Fibroblast of skin of left biceps (primary cell): Measurements from ENCODE around the gene EHD1.
A peak's percentile ranks its signal among the peaks of the same experiment; 100 is the strongest.
"Not testable (repeated sequence)": the region's sequence is repeated elsewhere in the genome, so short reads cannot be mapped to it uniquely, and the experiment has no call there.

Experiments used
- DNase-seq, 2 experiments: peaks; one replicate each; pipeline ENCODE4 v3.0.0-alpha.2; 2013; ENCODE audit warnings: low read depth in 2 of 2

The EHD1 gene

GRCh38 chr11:64826578-64827450, 51.6 kb downstream of the EHD1 start:
- no peak for DNase-seq

- no peak for DNase-seq
These were observed 52.4 kb downstream of the EHD1 start for GRCh38 chr11:64826062-64826461.

- no peak for DNase-seq
These were observed 54.8 kb downstream of the EHD1 start for GRCh38 chr11:64823568-64824119.

- no peak for DNase-seq
These were observed 60.9 kb downstream of the EHD1 start for GRCh38 chr11:64817476-64817875.

- DNase-seq = not testable (repeated sequence)
These were observed 63.0 kb downstream of the EHD1 start for GRCh38 chr11:64815433-64815832.

GRCh38 chr11:64814712-64815187, 63.7 kb downstream of the EHD1 start:
- DNase-seq = no peak

- no peak for DNase-seq
These were observed 64.6 kb downstream of the EHD1 start for GRCh38 chr11:64813826-64814225.

- no peak for DNase-seq
These were observed 67.5 kb downstream of the EHD1 start for GRCh38 chr11:64810891-64811272.

GRCh38 chr11:64810271-64810890, 68.0 kb downstream of the EHD1 start, which contains the start of gene MEN1:
Gene MEN1 (minus strand): TSS chr11:64810551. CDS start chr11:64810109, 442 bp downstream.
- peak; percentile 83 to 84 for DNase-seq

GRCh38 chr11:64809781-64810241, 68.6 kb downstream of the EHD1 start:
- DNase-seq = no peak

- DNase-seq = no peak
These were observed 72.9 kb downstream of the EHD1 start for GRCh38 chr11:64805481-64805880.

GRCh38 chr11:64804346-64805210, 73.8 kb downstream of the EHD1 start:
- no peak for DNase-seq

GRCh38 chr11:64803846-64804345, 74.5 kb downstream of the EHD1 start:
- no peak for DNase-seq

GRCh38 chr11:64803158-64803845, 75.1 kb downstream of the EHD1 start, which contains the start of gene MAP4K2:
Gene MAP4K2 (minus strand): TSS chr11:64803214. CDS start chr11:64803149, 65 bp downstream.
- peak; percentile 40 to 58 for DNase-seq

- no peak for DNase-seq
These were observed 75.9 kb downstream of the EHD1 start for GRCh38 chr11:64802370-64803157.
